SH-SY5Y (cell line): ENCODE data around the gene GGA1.

Experiments
- GATA2 ChIP-seq: IDR thresholded peaks from 2 replicates; pipeline ENCODE4 v1.6.1; 2011; ENCODE audit warnings: mild to moderate bottlenecking, low read depth, low read length
- GATA3 ChIP-seq: IDR thresholded peaks from 2 replicates; pipeline ENCODE4 v1.6.1; 2011; ENCODE audit warnings: low read depth, mild to moderate bottlenecking, low read length, moderate library complexity

- TF ChIP-seq GATA3 (no peak), GATA2 (no peak)
These were observed 9.5 kb upstream of the GGA1 start for GRCh38 chr22:37599153-37599552.
